Karpas-422 (cell line): Measurements from ENCODE around the gene KL. TPM values are rescaled to one million over a fixed set of nuclear protein-coding genes. Genes with fewer than 3 reads are reported as not detected.

ENCODE experiments used
- DNase-seq: peaks from one replicate; pipeline ENCODE4 v3.0.0-alpha.2; 2015
- H2AFZ ChIP-seq: fragments of 200-600 bp; sonication (generic); 2 replicates; pipeline ENCODE4 v1.6.1; 2014; ENCODE audit warnings: antibody characterized with exemption, low read length, mixed read lengths
- H3K27ac ChIP-seq: fragments of 200-600 bp; sonication (generic); 2 replicates; pipeline ENCODE4 v1.5.1; 2014; ENCODE audit warnings: mild to moderate bottlenecking, low read length, moderate library complexity
- H3K27me3 ChIP-seq: fragments of 200-600 bp; sonication (generic); 2 replicates; pipeline ENCODE4 v1.6.1; 2014; ENCODE audit warnings: low read length, mixed read lengths
- H3K36me3 ChIP-seq: fragments of 200-600 bp; sonication (generic); 2 replicates; pipeline ENCODE4 v1.6.1; 2014; ENCODE audit warnings: low read length, mixed read lengths; ENCODE audit not compliant: insufficient read depth
- H3K4me1 ChIP-seq: fragments of 200-600 bp; sonication (generic); 2 replicates; pipeline ENCODE4 v1.6.1; 2014; ENCODE audit warnings: mild to moderate bottlenecking, low read length, mixed read lengths
- H3K4me2 ChIP-seq: fragments of 200-600 bp; sonication (generic); 2 replicates; pipeline ENCODE4 v1.6.1; 2014; ENCODE audit warnings: low read length, low read depth, mild to moderate bottlenecking; ENCODE audit not compliant: poor library complexity, severe bottlenecking
- H3K4me3 ChIP-seq: fragments of 200-600 bp; sonication (generic); 2 replicates; pipeline ENCODE4 v1.5.1; 2014; ENCODE audit warnings: mild to moderate bottlenecking, antibody characterized with exemption, low read length, mixed read lengths
- H3K79me2 ChIP-seq: fragments of 200-600 bp; sonication (generic); 2 replicates; pipeline ENCODE4 v1.6.1; 2014; ENCODE audit warnings: mild to moderate bottlenecking, low read length, mixed read lengths
- H3K9ac ChIP-seq: fragments of 200-600 bp; sonication (generic); 2 replicates; pipeline ENCODE4 v1.6.0; 2014; ENCODE audit warnings: low read length
- H3K9me2 ChIP-seq: fragments of 200-600 bp; sonication (generic), shearing (Covaris generic); replicated peaks from 2 replicates; pipeline ENCODE4 v1.6.0; 2014; ENCODE audit warnings: mild to moderate bottlenecking, low read length, moderate library complexity; ENCODE audit not compliant: insufficient read depth
- H3K9me3 ChIP-seq: fragments of 300-700, 200-600 bp; sonication (generic); 2 replicates; pipeline ENCODE4 v1.6.1; 2014; ENCODE audit warnings: low read length, mixed read lengths
- H4K20me1 ChIP-seq: fragments of 200-600 bp; sonication (generic); 2 replicates; pipeline ENCODE4 v1.6.1; 2014; ENCODE audit warnings: mild to moderate bottlenecking, antibody characterized with exemption, low read length, low read depth; ENCODE audit not compliant: insufficient read depth
- total RNA-seq: library from RNA; depleted of rRNA; stranded (reverse); fragments of >200 nt; shearing (Covaris generic); gene quantifications from 2 replicates; pipeline ENCODE4 v1.2.3, GENCODE V29; 2014; ENCODE audit warnings: low replicate concordance

KL gene
- total RNA-seq, 1 experiment from 2014 or later: not detected

GRCh38 chr13:33007950-33008349 is 8.3 kb upstream of the KL start:
- Histone ChIP-seq H3K36me3 (no peaks in the 10 kb centered on the region), H3K9me3 (peaks cover 6% of the 10 kb centered on the region; the same call in 1 of the 2 replicates)

GRCh38 chr13:33008946-33009722 is 7.1 kb upstream of the KL start:
- no peaks in the 10 kb centered on the region for H3K36me3 ChIP-seq
- no peaks in the 10 kb centered on the region for H3K9me2 ChIP-seq
- no peak overlapping the region for H3K4me2 ChIP-seq
- no peak overlapping the region for H2AFZ ChIP-seq
- H3K27ac ChIP-seq: no peak overlapping the region
- H3K27me3 ChIP-seq: no peaks in the 10 kb centered on the region
- no peaks in the 10 kb centered on the region for H3K79me2 ChIP-seq
- H3K4me3 ChIP-seq: no peak overlapping the region
- H3K4me1 ChIP-seq: no peaks in the 10 kb centered on the region
- H3K9ac ChIP-seq: no peak overlapping the region
- H4K20me1 ChIP-seq: no peaks in the 10 kb centered on the region
- DNase-seq: peak; percentile 26
- peaks cover 6% of the 10 kb centered on the region; the same call in 1 of the 2 replicates for H3K9me3 ChIP-seq

More at GRCh38 chr13:33007950-33008349, 8.3 kb upstream of the KL start:
- no peaks in the 10 kb centered on the region for H3K4me1 ChIP-seq
- no peak overlapping the region for H3K27ac ChIP-seq
- H2AFZ ChIP-seq: no peak overlapping the region
- H3K9ac ChIP-seq: no peak overlapping the region
- H3K4me3 ChIP-seq: no peak overlapping the region
- H3K4me2 ChIP-seq: no peak overlapping the region
- H3K79me2 ChIP-seq: no peaks in the 10 kb centered on the region
- no peaks in the 10 kb centered on the region for H4K20me1 ChIP-seq
- no peak for DNase-seq
- H3K9me2 ChIP-seq: no peaks in the 10 kb centered on the region
- no peaks in the 10 kb centered on the region for H3K27me3 ChIP-seq

- Histone ChIP-seq H3K27me3 (no peaks in the 10 kb centered on the region), H3K36me3 (no peaks in the 10 kb centered on the region), H3K9ac (no peak overlapping the region), H3K9me3 (peaks cover 6% of the 10 kb centered on the region; the same call in 1 of the 2 replicates), H3K27ac (no peak overlapping the region), H4K20me1 (no peaks in the 10 kb centered on the region), H3K9me2 (no peaks in the 10 kb centered on the region), H3K4me3 (no peak overlapping the region), H3K4me1 (no peaks in the 10 kb centered on the region), H3K4me2 (no peak overlapping the region), H3K79me2 (no peaks in the 10 kb centered on the region), H2AFZ (no peak overlapping the region)
- no peak for DNase-seq
Observed at GRCh38 chr13:33011828-33012470, 4.3 kb upstream of the KL start.

- Histone ChIP-seq H3K9me2 (no peaks in the 10 kb centered on the region), H4K20me1 (no peaks in the 10 kb centered on the region), H3K9me3 (no peaks in the 10 kb centered on the region), H3K27ac (no peak overlapping the region), H2AFZ (no peak overlapping the region), H3K36me3 (no peaks in the 10 kb centered on the region), H3K4me1 (no peaks in the 10 kb centered on the region), H3K4me3 (no peak overlapping the region), H3K4me2 (no peak overlapping the region), H3K9ac (no peak overlapping the region), H3K27me3 (no peaks in the 10 kb centered on the region), H3K79me2 (no peaks in the 10 kb centered on the region)
- DNase-seq: no peak
Observed at GRCh38 chr13:33014291-33014690, 1.9 kb upstream of the KL start.

GRCh38 chr13:33015241-33015668 is 968 bp upstream of the KL start:
- no peaks in the 10 kb centered on the region for H3K4me1 ChIP-seq
- no peaks in the 10 kb centered on the region for H4K20me1 ChIP-seq
- no peaks in the 10 kb centered on the region for H3K27me3 ChIP-seq
- H3K9ac ChIP-seq: no peak overlapping the region
- no peaks in the 10 kb centered on the region for H3K9me2 ChIP-seq
- H3K36me3 ChIP-seq: no peaks in the 10 kb centered on the region
- peak; percentile 37 for DNase-seq
- no peaks in the 10 kb centered on the region for H3K79me2 ChIP-seq
- no peak overlapping the region for H3K27ac ChIP-seq
- H3K9me3 ChIP-seq: no peaks in the 10 kb centered on the region
- no peak overlapping the region for H3K4me2 ChIP-seq
- no peak overlapping the region for H2AFZ ChIP-seq
- no peak overlapping the region for H3K4me3 ChIP-seq

- DNase-seq: no peak
- H3K27me3 ChIP-seq: no peaks in the 10 kb centered on the region
Observed at GRCh38 chr13:33015791-33016323, 366 bp upstream of the KL start.

GRCh38 chr13:33017323-33017929 is 1.2 kb downstream of the KL start:
- H3K4me2 ChIP-seq: no peak overlapping the region
- no peak overlapping the region for H3K27ac ChIP-seq
- no peaks in the 10 kb centered on the region for H3K4me1 ChIP-seq
- no peaks in the 10 kb centered on the region for H3K79me2 ChIP-seq
- no peak overlapping the region for H3K9ac ChIP-seq
- H2AFZ ChIP-seq: no peak overlapping the region
- DNase-seq: peak; percentile 5
- H3K27me3 ChIP-seq: no peaks in the 10 kb centered on the region
- no peaks in the 10 kb centered on the region for H3K36me3 ChIP-seq
- H4K20me1 ChIP-seq: no peaks in the 10 kb centered on the region
- no peaks in the 10 kb centered on the region for H3K9me3 ChIP-seq
- no peaks in the 10 kb centered on the region for H3K9me2 ChIP-seq
- H3K4me3 ChIP-seq: no peak overlapping the region

More at GRCh38 chr13:33015791-33016323, 366 bp upstream of the KL start:
- H3K4me2 ChIP-seq: no peak overlapping the region
- no peaks in the 10 kb centered on the region for H3K79me2 ChIP-seq
- H3K27ac ChIP-seq: no peak overlapping the region
- H3K4me3 ChIP-seq: no peak overlapping the region
- no peaks in the 10 kb centered on the region for H3K36me3 ChIP-seq
- no peaks in the 10 kb centered on the region for H4K20me1 ChIP-seq
- H2AFZ ChIP-seq: no peak overlapping the region
- H3K9me2 ChIP-seq: no peaks in the 10 kb centered on the region
- no peak overlapping the region for H3K9ac ChIP-seq
- no peaks in the 10 kb centered on the region for H3K4me1 ChIP-seq
- H3K9me3 ChIP-seq: no peaks in the 10 kb centered on the region

- DNase-seq: no peak
- Histone ChIP-seq H3K9ac (no peak overlapping the region), H4K20me1 (no peaks in the 10 kb centered on the region), H3K9me3 (no peaks in the 10 kb centered on the region), H3K36me3 (no peaks in the 10 kb centered on the region), H3K27ac (no peak overlapping the region), H3K4me3 (no peak overlapping the region), H3K27me3 (no peaks in the 10 kb centered on the region), H3K9me2 (no peaks in the 10 kb centered on the region), H3K4me1 (no peaks in the 10 kb centered on the region), H2AFZ (no peak overlapping the region), H3K79me2 (no peaks in the 10 kb centered on the region), H3K4me2 (no peak overlapping the region)
Observed at GRCh38 chr13:33018886-33019285, 2.7 kb downstream of the KL start.
